OCI-M2 (cell line): ENCODE measurements around the gene DMAP1.
"Not testable (repeated sequence)": the region's sequence is repeated elsewhere in the genome, so short reads cannot be mapped to it uniquely, and the experiment has no call there.

Experiments
- DNase-seq: peaks from one replicate; lab custom pipeline; 2025; ENCODE audit not compliant: unreplicated experiment; lab: John Stamatoyannopoulos, UW

The DMAP1 gene, protein sequence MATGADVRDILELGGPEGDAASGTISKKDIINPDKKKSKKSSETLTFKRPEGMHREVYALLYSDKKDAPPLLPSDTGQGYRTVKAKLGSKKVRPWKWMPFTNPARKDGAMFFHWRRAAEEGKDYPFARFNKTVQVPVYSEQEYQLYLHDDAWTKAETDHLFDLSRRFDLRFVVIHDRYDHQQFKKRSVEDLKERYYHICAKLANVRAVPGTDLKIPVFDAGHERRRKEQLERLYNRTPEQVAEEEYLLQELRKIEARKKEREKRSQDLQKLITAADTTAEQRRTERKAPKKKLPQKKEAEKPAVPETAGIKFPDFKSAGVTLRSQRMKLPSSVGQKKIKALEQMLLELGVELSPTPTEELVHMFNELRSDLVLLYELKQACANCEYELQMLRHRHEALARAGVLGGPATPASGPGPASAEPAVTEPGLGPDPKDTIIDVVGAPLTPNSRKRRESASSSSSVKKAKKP

GRCh38 chr1:44213222-44214112 is at the start of gene DMAP1:
Gene DMAP1, plus strand, starts transcription at chr1:44213471. Its CDS starts 283 bp downstream, at chr1:44213754.
- peak; percentile 46 for DNase-seq

DNA sequence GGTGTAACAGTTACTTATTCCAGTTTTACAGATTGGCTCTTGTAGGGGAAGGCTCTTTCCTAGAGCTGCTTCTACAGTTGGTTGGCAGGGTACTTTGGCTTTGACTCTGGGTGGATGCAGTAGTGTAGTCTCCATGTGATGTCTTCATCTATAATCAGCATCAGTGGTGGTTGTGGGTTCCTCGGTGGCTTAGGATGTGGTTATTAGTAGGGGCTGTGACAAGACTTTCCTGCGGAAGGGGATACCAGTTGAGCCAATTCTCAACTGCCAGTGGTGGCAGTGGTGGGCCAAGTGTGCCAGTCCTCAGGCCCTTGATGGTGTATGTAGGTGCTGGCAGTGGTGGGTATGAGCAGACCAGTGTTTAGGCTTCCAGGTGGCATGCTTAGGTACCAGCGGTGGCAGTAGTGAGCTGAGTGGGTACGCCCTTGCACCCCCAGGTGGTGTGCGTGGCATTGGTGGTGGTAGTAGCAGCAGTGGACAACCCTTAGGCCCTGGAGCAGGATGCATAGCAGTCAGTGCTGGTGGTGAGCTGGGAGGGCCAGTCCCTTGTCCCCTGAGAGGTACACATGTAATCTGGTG is 44.7 kb upstream of the DMAP1 start:
- no peak for DNase-seq

DNA sequence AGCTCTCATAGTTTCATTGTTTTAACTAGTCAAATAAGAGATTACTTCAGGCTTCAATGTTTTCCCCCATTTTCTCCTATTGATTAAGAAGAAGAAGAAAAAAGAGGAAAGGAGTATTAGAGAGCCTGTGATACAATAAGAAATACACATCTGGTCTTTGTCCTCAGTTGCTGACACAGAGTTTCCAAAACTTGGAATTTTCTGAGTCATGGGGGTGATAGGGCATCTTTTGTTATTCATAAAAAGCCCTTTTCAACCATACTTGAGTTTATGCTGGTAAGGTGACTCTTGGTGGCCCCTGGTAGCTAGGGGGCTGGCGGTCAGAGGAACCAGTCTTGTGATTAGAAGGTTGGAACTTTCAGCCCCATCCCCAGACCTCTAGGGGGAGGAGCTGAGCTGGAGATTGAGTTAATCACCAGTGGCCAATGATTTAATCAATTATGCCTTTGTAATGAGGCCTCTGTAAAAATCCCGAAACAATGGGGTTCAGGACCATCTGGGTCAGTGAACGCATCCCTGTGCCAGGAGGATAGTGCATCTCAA is 42.9 kb upstream of the DMAP1 start:
- no peak for DNase-seq

- no peak for DNase-seq
Observed at GRCh38 chr1:44174630-44175029, 38.6 kb upstream of the DMAP1 start.

- no peak for DNase-seq
Observed at GRCh38 chr1:44200336-44200735, 12.9 kb upstream of the DMAP1 start.

GRCh38 chr1:44206545-44206944 is 6.7 kb upstream of the DMAP1 start:
- not testable (repeated sequence) for DNase-seq

DNA sequence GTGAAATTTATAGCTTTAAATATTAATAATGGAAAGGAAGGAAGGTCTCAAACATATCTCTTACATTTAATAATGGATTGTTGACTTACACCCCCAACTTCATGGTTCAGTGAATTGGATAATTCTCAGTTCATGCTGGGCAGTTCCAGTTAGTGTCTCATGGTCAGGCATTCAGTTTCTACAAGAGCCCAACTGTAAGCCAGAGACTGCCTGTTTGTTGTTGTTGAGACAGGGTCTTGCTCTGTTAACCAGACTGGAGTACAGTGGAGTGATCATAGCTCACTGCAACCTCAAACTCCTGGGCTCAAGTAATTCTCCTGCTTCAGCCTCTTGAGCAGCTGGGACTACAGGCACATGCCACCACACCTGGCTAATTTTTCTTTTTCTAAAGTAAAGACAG is 5.0 kb upstream of the DMAP1 start:
- no peak for DNase-seq

DNA sequence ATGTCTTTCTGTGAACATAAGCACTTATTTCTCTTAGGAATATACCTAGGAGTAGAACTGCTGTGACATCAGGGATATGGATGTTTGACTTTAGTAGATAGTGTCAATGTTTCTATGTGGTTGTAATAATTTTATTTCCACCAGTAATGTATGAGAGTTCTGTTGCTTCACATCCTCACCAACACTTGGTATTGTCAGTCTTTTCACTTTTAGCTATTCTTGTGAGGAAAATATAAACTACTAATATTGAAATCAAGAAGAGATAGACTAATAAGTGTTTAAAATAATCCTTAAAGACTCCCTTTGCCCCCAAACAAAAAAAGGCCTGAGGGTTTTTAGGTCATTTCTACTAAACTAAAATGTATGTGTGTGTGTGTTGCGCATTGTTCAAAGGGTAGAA is 2.7 kb upstream of the DMAP1 start:
- no peak for DNase-seq

- DNase-seq: no peak
Observed at GRCh38 chr1:44212355-44213221, 683 bp upstream of the DMAP1 start.

DNA sequence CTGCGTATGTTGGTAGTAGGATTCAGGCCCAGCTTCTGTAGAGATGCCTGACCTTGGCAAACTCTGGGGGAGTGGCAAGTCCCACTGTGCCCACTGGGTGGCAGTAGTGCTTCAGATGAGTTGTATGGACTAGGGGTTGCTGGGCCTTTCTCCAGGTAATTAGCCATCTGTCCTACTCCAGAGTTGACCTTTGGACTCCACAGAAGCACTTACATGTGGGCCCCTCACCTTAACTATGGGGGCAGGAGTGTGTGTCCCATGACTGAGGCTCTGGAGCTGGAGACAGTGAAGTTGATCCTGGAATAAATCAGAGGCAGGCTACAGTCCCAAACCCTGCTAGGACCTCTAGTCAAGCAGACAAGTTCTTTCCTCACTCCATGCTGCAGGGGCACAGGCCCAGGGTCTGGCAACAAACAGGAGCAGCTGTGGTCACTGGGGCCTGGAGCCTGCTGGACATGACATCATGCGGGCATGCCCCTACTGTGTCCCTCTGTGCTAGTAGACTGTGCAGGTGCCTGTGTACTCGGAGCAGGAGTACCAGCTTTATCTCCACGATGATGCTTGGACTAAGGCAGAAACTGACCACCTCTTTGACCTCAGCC is 4.6 kb downstream of the DMAP1 start:
- DNase-seq: peak; percentile 53

DNA sequence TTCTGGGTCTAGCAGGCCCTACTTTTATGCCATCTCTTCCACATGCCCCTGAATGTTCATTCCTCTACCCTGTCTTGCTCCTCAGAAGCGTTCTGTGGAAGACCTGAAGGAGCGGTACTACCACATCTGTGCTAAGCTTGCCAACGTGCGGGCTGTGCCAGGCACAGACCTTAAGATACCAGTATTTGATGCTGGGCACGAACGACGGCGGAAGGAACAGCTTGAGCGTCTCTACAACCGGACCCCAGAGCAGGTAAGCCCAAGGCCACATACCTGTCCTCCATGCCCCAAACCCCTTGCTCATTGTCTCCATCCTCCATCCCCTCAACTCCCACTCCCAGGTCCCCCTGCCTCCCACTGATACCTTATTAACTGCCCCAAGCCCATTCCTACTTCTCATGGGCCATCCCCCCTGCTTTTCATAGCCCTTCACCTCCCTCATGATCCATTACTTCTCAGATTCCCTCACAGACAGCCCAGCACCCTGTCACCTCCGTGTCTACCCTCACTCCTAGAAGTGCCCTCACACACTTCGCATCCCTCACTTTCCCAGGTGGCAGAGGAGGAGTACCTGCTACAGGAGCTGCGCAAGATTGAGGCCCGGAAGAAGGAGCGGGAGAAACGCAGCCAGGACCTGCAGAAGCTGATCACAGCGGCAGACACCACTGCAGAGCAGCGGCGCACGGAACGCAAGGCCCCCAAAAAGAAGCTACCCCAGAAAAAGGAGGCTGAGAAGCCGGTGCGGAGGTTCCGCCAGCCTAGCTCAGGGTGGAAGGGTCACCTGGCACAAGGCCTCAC is 5.4 kb downstream of the DMAP1 start:
- no peak for DNase-seq

DNA sequence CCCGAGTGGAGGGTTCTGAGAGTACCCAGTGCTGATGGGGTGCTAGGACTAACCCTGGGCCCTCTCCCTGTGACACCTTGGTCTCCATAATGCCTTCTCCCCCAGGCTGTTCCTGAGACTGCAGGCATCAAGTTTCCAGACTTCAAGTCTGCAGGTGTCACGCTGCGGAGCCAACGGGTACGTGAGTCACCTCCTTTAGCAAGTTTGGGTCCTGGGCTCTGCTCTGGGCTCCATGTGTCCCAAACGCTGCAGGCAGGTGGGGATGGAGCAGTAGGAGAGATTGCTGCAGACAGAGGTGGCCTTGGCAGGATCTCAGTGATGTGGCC is 6.0 kb downstream of the DMAP1 start:
- no peak for DNase-seq

- no peak for DNase-seq
Observed at GRCh38 chr1:44220001-44220751, 6.9 kb downstream of the DMAP1 start.

DNA sequence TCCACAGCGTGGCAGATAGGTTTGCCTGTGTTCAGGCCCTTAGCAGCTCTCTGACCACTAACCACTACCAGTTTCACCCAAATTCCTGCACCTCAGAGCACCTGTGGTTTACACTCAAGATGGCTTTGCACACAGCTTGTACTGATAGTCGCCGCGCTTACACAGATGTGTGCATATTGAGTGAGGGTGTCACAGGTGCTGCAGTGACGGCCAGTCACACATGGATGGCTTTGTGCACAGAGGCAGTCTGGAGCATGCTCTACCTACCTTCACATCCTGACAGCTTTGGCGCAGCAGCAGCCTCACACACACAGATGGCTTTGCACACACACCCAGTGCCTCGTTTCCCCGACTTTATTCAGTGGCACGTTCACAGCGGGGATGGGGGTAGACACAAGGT is 7.5 kb downstream of the DMAP1 start:
- DNase-seq: no peak

- no peak for DNase-seq
Observed at GRCh38 chr1:44221769-44222168, 8.5 kb downstream of the DMAP1 start.

- no peak for DNase-seq
Observed at GRCh38 chr1:44222397-44223186, 9.3 kb downstream of the DMAP1 start.

DNA sequence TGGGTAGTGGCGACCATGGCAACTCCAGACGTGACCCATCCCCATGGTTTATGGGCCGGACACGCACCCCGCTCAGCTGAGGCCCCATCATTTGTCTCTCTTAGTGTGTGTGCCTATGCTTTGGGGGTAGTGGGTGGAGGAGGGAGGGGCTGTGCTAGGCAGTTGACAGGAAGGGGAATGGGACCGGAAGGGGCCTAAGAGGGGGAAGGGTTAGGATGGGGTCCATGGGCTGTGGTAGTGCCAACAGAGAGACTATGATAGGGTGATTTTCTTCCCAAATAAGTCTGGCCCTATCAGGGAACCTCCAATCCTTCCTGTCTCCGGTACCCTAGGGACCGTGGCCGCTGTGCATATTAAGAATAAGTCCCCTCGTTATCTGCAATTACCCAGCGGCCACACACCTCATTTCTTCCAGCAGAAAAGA is 9.9 kb downstream of the DMAP1 start:
- DNase-seq: no peak

- no peak for DNase-seq
Observed at GRCh38 chr1:44225761-44226160, 12.5 kb downstream of the DMAP1 start.
